ENCODE measurements around the gene ARHGDIB. TPM values are rescaled to one million over a fixed set of nuclear protein-coding genes. Genes with fewer than 3 reads are reported as not detected.

The ARHGDIB gene
- total and polyA plus RNA-seq, 4 donors: 31.7 to 58.1 (median 38.6) TPM

- WGBS (ENCODE audit: insufficient coverage): no CpG with 5 or more reads among the region's 3 CpGs
- Histone ChIP-seq H3K9me3 (ENCODE audit: control insufficient read depth, insufficient read depth, low read length) (no peaks in the 10 kb centered on the region), H3K27ac (ENCODE audit: low read depth, low read length) (no peak overlapping the region), H3K4me1 (ENCODE audit: control insufficient read depth, insufficient read depth, low read length) (peaks cover 5% of the 10 kb centered on the region), H3K36me3 (ENCODE audit: control insufficient read depth, insufficient read depth, low read length) (no peaks in the 10 kb centered on the region), H3K27me3 (ENCODE audit: control insufficient read depth, insufficient read depth, low read length) (no peaks in the 10 kb centered on the region), H3K4me3 (ENCODE audit: low read depth, low read length) (no peak overlapping the region)
- DNase-seq (ENCODE audit: low read depth in 4 of 6, low spot score in 6 of 6): no peak
These were observed 36.6 kb upstream of the ARHGDIB start for GRCh38 chr12:14997998-14998397.

- peak in 4 of 6 donors; percentile 35 to 89 (median 66) for DNase-seq (ENCODE audit: low read depth in 4 of 6, low spot score in 6 of 6)
These were observed 34.4 kb upstream of the ARHGDIB start for GRCh38 chr12:14995583-14996425.

GRCh38 chr12:14994610-14995009, 33.2 kb upstream of the ARHGDIB start:
- no peak overlapping the region for H3K27ac ChIP-seq (ENCODE audit: low read depth, low read length)
- no peak overlapping the region for H3K4me3 ChIP-seq (ENCODE audit: low read depth, low read length)
- no peaks in the 10 kb centered on the region for H3K27me3 ChIP-seq (ENCODE audit: control insufficient read depth, insufficient read depth, low read length)
- no peaks in the 10 kb centered on the region for H3K9me3 ChIP-seq (ENCODE audit: control insufficient read depth, insufficient read depth, low read length)
- no peaks in the 10 kb centered on the region for H3K36me3 ChIP-seq (ENCODE audit: control insufficient read depth, insufficient read depth, low read length)
- WGBS (ENCODE audit: insufficient coverage): no CpG with 5 or more reads among the region's 3 CpGs
- no peak for DNase-seq (ENCODE audit: low read depth in 4 of 6, low spot score in 6 of 6)
- no peaks in the 10 kb centered on the region for H3K4me1 ChIP-seq (ENCODE audit: control insufficient read depth, insufficient read depth, low read length)

More at GRCh38 chr12:14995583-14996425, 34.4 kb upstream of the ARHGDIB start:
- Histone ChIP-seq H3K27me3 (ENCODE audit: control insufficient read depth, insufficient read depth, low read length) (no peaks in the 10 kb centered on the region), H3K27ac (ENCODE audit: low read depth, low read length) (no peak overlapping the region), H3K9me3 (ENCODE audit: control insufficient read depth, insufficient read depth, low read length) (no peaks in the 10 kb centered on the region), H3K4me1 (ENCODE audit: control insufficient read depth, insufficient read depth, low read length) (no peaks in the 10 kb centered on the region), H3K36me3 (ENCODE audit: control insufficient read depth, insufficient read depth, low read length) (no peaks in the 10 kb centered on the region), H3K4me3 (ENCODE audit: low read depth, low read length) (no peak overlapping the region)
- no CpG with 5 or more reads among the region's 3 CpGs for WGBS (ENCODE audit: insufficient coverage)

- Histone ChIP-seq H3K4me3 (ENCODE audit: low read depth, low read length) (no peak overlapping the region), H3K27ac (ENCODE audit: low read depth, low read length) (no peak overlapping the region), H3K4me1 (ENCODE audit: control insufficient read depth, insufficient read depth, low read length) (no peaks in the 10 kb centered on the region), H3K27me3 (ENCODE audit: control insufficient read depth, insufficient read depth, low read length) (no peaks in the 10 kb centered on the region), H3K9me3 (ENCODE audit: control insufficient read depth, insufficient read depth, low read length) (no peaks in the 10 kb centered on the region), H3K36me3 (ENCODE audit: control insufficient read depth, insufficient read depth, low read length) (no peaks in the 10 kb centered on the region)
- WGBS (ENCODE audit: insufficient coverage): no CpG with 5 or more reads among the region's 4 CpGs
- DNase-seq (ENCODE audit: low read depth in 4 of 6, low spot score in 6 of 6): no peak
These were observed 32.3 kb upstream of the ARHGDIB start for GRCh38 chr12:14993537-14994266.

GRCh38 chr12:14993117-14993516, 31.7 kb upstream of the ARHGDIB start:
- no peak for DNase-seq (ENCODE audit: low read depth in 4 of 6, low spot score in 6 of 6)
- no CpG with 5 or more reads among the region's 5 CpGs for WGBS (ENCODE audit: insufficient coverage)
- H3K9me3 ChIP-seq (ENCODE audit: control insufficient read depth, insufficient read depth, low read length): no peaks in the 10 kb centered on the region
- no peak overlapping the region for H3K4me3 ChIP-seq (ENCODE audit: low read depth, low read length)
- H3K27ac ChIP-seq (ENCODE audit: low read depth, low read length): no peak overlapping the region
- H3K4me1 ChIP-seq (ENCODE audit: control insufficient read depth, insufficient read depth, low read length): no peaks in the 10 kb centered on the region
- no peaks in the 10 kb centered on the region for H3K27me3 ChIP-seq (ENCODE audit: control insufficient read depth, insufficient read depth, low read length)
- H3K36me3 ChIP-seq (ENCODE audit: control insufficient read depth, insufficient read depth, low read length): no peaks in the 10 kb centered on the region

GRCh38 chr12:14992673-14993072, 31.3 kb upstream of the ARHGDIB start:
- Histone ChIP-seq H3K9me3 (ENCODE audit: control insufficient read depth, insufficient read depth, low read length) (no peaks in the 10 kb centered on the region), H3K36me3 (ENCODE audit: control insufficient read depth, insufficient read depth, low read length) (no peaks in the 10 kb centered on the region), H3K4me1 (ENCODE audit: control insufficient read depth, insufficient read depth, low read length) (no peaks in the 10 kb centered on the region), H3K27me3 (ENCODE audit: control insufficient read depth, insufficient read depth, low read length) (no peaks in the 10 kb centered on the region), H3K4me3 (ENCODE audit: low read depth, low read length) (no peak overlapping the region), H3K27ac (ENCODE audit: low read depth, low read length) (no peak overlapping the region)
- DNase-seq (ENCODE audit: low read depth in 4 of 6, low spot score in 6 of 6): no peak
- no CpG with 5 or more reads among the region's 3 CpGs for WGBS (ENCODE audit: insufficient coverage)

GRCh38 chr12:14991069-14991468, 29.7 kb upstream of the ARHGDIB start:
- no peak overlapping the region for H3K27ac ChIP-seq (ENCODE audit: low read depth, low read length)
- H3K4me3 ChIP-seq (ENCODE audit: low read depth, low read length): no peak overlapping the region
- DNase-seq (ENCODE audit: low read depth in 4 of 6, low spot score in 6 of 6): no peak
- H3K36me3 ChIP-seq (ENCODE audit: control insufficient read depth, insufficient read depth, low read length): no peaks in the 10 kb centered on the region
- no peaks in the 10 kb centered on the region for H3K9me3 ChIP-seq (ENCODE audit: control insufficient read depth, insufficient read depth, low read length)
- no peaks in the 10 kb centered on the region for H3K27me3 ChIP-seq (ENCODE audit: control insufficient read depth, insufficient read depth, low read length)
- no peaks in the 10 kb centered on the region for H3K4me1 ChIP-seq (ENCODE audit: control insufficient read depth, insufficient read depth, low read length)

- no CpG with 5 or more reads among the region's 1 CpG for WGBS (ENCODE audit: insufficient coverage)
- H3K36me3 ChIP-seq (ENCODE audit: control insufficient read depth, insufficient read depth, low read length): no peaks in the 10 kb centered on the region
- H3K9me3 ChIP-seq (ENCODE audit: control insufficient read depth, insufficient read depth, low read length): no peaks in the 10 kb centered on the region
- H3K4me1 ChIP-seq (ENCODE audit: control insufficient read depth, insufficient read depth, low read length): no peaks in the 10 kb centered on the region
- no peak overlapping the region for H3K4me3 ChIP-seq (ENCODE audit: low read depth, low read length)
- no peaks in the 10 kb centered on the region for H3K27me3 ChIP-seq (ENCODE audit: control insufficient read depth, insufficient read depth, low read length)
- no peak overlapping the region for H3K27ac ChIP-seq (ENCODE audit: low read depth, low read length)
- DNase-seq (ENCODE audit: low read depth in 4 of 6, low spot score in 6 of 6): no peak
These were observed 28.4 kb upstream of the ARHGDIB start for GRCh38 chr12:14989790-14990189.

- no peak for DNase-seq (ENCODE audit: low read depth in 4 of 6, low spot score in 6 of 6)
- no peaks in the 10 kb centered on the region for H3K9me3 ChIP-seq (ENCODE audit: control insufficient read depth, insufficient read depth, low read length)
- H3K36me3 ChIP-seq (ENCODE audit: control insufficient read depth, insufficient read depth, low read length): no peaks in the 10 kb centered on the region
- no peaks in the 10 kb centered on the region for H3K4me1 ChIP-seq (ENCODE audit: control insufficient read depth, insufficient read depth, low read length)
- H3K27ac ChIP-seq (ENCODE audit: low read depth, low read length): no peak overlapping the region
- no peaks in the 10 kb centered on the region for H3K27me3 ChIP-seq (ENCODE audit: control insufficient read depth, insufficient read depth, low read length)
- no CpG with 5 or more reads among the region's 3 CpGs for WGBS (ENCODE audit: insufficient coverage)
- no peak overlapping the region for H3K4me3 ChIP-seq (ENCODE audit: low read depth, low read length)
These were observed 26.6 kb upstream of the ARHGDIB start for GRCh38 chr12:14988035-14988434.

- Histone ChIP-seq H3K36me3 (ENCODE audit: control insufficient read depth, insufficient read depth, low read length) (no peaks in the 10 kb centered on the region), H3K27me3 (ENCODE audit: control insufficient read depth, insufficient read depth, low read length) (no peaks in the 10 kb centered on the region), H3K4me3 (ENCODE audit: low read depth, low read length) (no peak overlapping the region), H3K9me3 (ENCODE audit: control insufficient read depth, insufficient read depth, low read length) (no peaks in the 10 kb centered on the region), H3K4me1 (ENCODE audit: control insufficient read depth, insufficient read depth, low read length) (no peaks in the 10 kb centered on the region), H3K27ac (ENCODE audit: low read depth, low read length) (no peak overlapping the region)
- no peak for DNase-seq (ENCODE audit: low read depth in 4 of 6, low spot score in 6 of 6)
- WGBS (ENCODE audit: insufficient coverage): 76% methylated on average over 4 of the region's 4 CpGs
These were observed 25.0 kb upstream of the ARHGDIB start for GRCh38 chr12:14986449-14986848.

All from spinal cord (tissue), 10 donors.